ENCODE data around the gene ZAP70.

Gene ZAP70

GRCh38 chr2:97737421-97738178, 24.2 kb downstream of the ZAP70 start:
- H3K9me2 ChIP-seq (replicated peaks; ENCODE audit: control insufficient read depth, low read length) = no peaks in the 10 kb centered on the region
- H3K79me2 ChIP-seq (ENCODE audit: control insufficient read depth, low read length) = no peaks in the 10 kb centered on the region
- H4K20me1 ChIP-seq (ENCODE audit: control insufficient read depth, insufficient read depth, low read depth, low read length) = no peaks in the 10 kb centered on the region
- no peak overlapping the region for H3K4me3 ChIP-seq (ENCODE audit: low read length)
- no peaks in the 10 kb centered on the region for H3K9me3 ChIP-seq (ENCODE audit: control insufficient read depth, insufficient read depth, low read length)
- TF ChIP-seq CTCF (IDR thresholded peaks at IDR 0.05; ENCODE audit: low read depth, low read length, poor library complexity, severe bottlenecking) (no peak), EZH2phosphoT487 (IDR thresholded peaks at IDR 0.05; ENCODE audit: borderline replicate concordance, low read length) (no peak)
- H3K27ac ChIP-seq (ENCODE audit: low read depth, low read length) = no peak overlapping the region
- H3K4me2 ChIP-seq (ENCODE audit: low read length) = no peak overlapping the region
- H3K27me3 ChIP-seq (ENCODE audit: control insufficient read depth, low read length) = no peaks in the 10 kb centered on the region
- no peaks in the 10 kb centered on the region for H3K36me3 ChIP-seq (ENCODE audit: control insufficient read depth, low read length)
- H3F3A ChIP-seq (ENCODE audit: control insufficient read depth, insufficient read depth) = no peaks in the 10 kb centered on the region
- H3K4me1 ChIP-seq (ENCODE audit: control insufficient read depth, low read length) = no peaks in the 10 kb centered on the region

GRCh38 chr2:97738179-97739019, 25.0 kb downstream of the ZAP70 start:
- TF ChIP-seq CTCF (IDR thresholded peaks at IDR 0.05; ENCODE audit: low read depth, low read length, poor library complexity, severe bottlenecking) = no peak
- no peak for TF ChIP-seq EZH2phosphoT487 (IDR thresholded peaks at IDR 0.05; ENCODE audit: borderline replicate concordance, low read length)
- H3K27me3 ChIP-seq (ENCODE audit: control insufficient read depth, low read length) = no peaks in the 10 kb centered on the region
- H3K9me3 ChIP-seq (ENCODE audit: control insufficient read depth, insufficient read depth, low read length) = no peaks in the 10 kb centered on the region
- no peak overlapping the region for H3K4me2 ChIP-seq (ENCODE audit: low read length)
- no peaks in the 10 kb centered on the region for H3K79me2 ChIP-seq (ENCODE audit: control insufficient read depth, low read length)
- no peak overlapping the region for H3K27ac ChIP-seq (ENCODE audit: low read depth, low read length)
- no peak overlapping the region for H3K4me3 ChIP-seq (ENCODE audit: low read length)
- no peaks in the 10 kb centered on the region for H4K20me1 ChIP-seq (ENCODE audit: control insufficient read depth, insufficient read depth, low read depth, low read length)
- no peaks in the 10 kb centered on the region for H3K4me1 ChIP-seq (ENCODE audit: control insufficient read depth, low read length)
- H3K9me2 ChIP-seq (replicated peaks; ENCODE audit: control insufficient read depth, low read length) = no peaks in the 10 kb centered on the region
- H3F3A ChIP-seq (ENCODE audit: control insufficient read depth, insufficient read depth) = no peaks in the 10 kb centered on the region
- H3K36me3 ChIP-seq (ENCODE audit: control insufficient read depth, low read length) = no peaks in the 10 kb centered on the region

DNA sequence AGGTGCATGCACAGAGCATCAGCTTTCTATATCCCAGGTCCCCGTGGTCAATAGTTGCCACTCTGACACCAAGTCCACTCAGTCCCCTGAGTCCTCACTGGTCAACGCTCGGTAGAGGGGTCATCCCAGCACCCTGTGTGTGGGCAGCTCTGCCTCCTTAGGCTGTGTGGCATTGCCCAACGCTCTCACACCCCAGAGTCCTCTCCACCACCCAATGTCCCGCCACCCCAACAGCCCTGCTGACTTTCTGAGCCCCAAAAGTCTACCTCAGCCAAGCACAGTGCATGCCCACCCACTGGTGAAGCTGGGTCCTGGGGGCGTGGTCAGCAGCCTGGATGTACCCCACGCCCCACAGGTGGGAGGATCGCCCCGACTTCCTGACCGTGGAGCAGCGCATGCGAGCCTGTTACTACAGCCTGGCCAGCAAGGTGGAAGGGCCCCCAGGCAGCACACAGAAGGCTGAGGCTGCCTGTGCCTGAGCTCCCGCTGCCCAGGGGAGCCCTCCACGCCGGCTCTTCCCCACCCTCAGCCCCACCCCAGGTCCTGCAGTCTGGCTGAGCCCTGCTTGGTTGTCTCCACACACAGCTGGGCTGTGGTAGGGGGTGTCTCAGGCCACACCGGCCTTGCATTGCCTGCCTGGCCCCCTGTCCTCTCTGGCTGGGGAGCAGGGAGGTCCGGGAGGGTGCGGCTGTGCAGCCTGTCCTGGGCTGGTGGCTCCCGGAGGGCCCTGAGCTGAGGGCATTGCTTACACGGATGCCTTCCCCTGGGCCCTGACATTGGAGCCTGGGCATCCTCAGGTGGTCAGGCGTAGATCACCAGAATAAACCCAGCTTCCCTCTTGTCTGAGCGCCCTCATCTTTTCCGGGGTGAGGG, 25.9 kb downstream of the ZAP70 start:
- no peak overlapping the region for H3K4me2 ChIP-seq (ENCODE audit: low read length)
- no peaks in the 10 kb centered on the region for H3K9me2 ChIP-seq (replicated peaks; ENCODE audit: control insufficient read depth, low read length)
- H3K27me3 ChIP-seq (ENCODE audit: control insufficient read depth, low read length) = no peaks in the 10 kb centered on the region
- no peaks in the 10 kb centered on the region for H3K4me1 ChIP-seq (ENCODE audit: control insufficient read depth, low read length)
- H3F3A ChIP-seq (ENCODE audit: control insufficient read depth, insufficient read depth) = no peaks in the 10 kb centered on the region
- no peaks in the 10 kb centered on the region for H3K79me2 ChIP-seq (ENCODE audit: control insufficient read depth, low read length)
- H3K9me3 ChIP-seq (ENCODE audit: control insufficient read depth, insufficient read depth, low read length) = no peaks in the 10 kb centered on the region
- TF ChIP-seq EZH2phosphoT487 (IDR thresholded peaks at IDR 0.05; ENCODE audit: borderline replicate concordance, low read length) = no peak
- no peak for TF ChIP-seq CTCF (IDR thresholded peaks at IDR 0.05; ENCODE audit: low read depth, low read length, poor library complexity, severe bottlenecking)
- no peaks in the 10 kb centered on the region for H4K20me1 ChIP-seq (ENCODE audit: control insufficient read depth, insufficient read depth, low read depth, low read length)
- no peaks in the 10 kb centered on the region for H3K36me3 ChIP-seq (ENCODE audit: control insufficient read depth, low read length)
- no peak overlapping the region for H3K27ac ChIP-seq (ENCODE audit: low read depth, low read length)
- no peak overlapping the region for H3K4me3 ChIP-seq (ENCODE audit: low read length)

Measured in DOHH2 (cell line).